ENCODE results near the gene FIS1. TPM values are rescaled to one million over a fixed set of nuclear protein-coding genes. Genes with fewer than 3 reads are reported as not detected.

The FIS1 gene
- total and polyA plus RNA-seq, 10 of the 15 experiments (the other 5 are each of a cell fraction or from before 2014, with no cell fraction given): 83.4 to 149 (median 108) TPM

- TF ChIP-seq SIN3A (IDR thresholded peaks at IDR 0.05; ENCODE audit: low read depth, low read length) (peak; percentile 71; the same call in 1 of the 2 replicates), TCF7 (IDR thresholded peaks at IDR 0.05; ENCODE audit: borderline replicate concordance) (no peak), CEBPB (IDR thresholded peaks at IDR 0.05; ENCODE audit: borderline replicate concordance in 1 of 2, low read depth in 2 of 2, low read length in 2 of 2) (no peak), YY1 (IDR thresholded peaks at IDR 0.05; ENCODE audit: low read depth, low read length) (peak; percentile 79), PAX8 (IDR thresholded peaks at IDR 0.05) (no peak), WRNIP1 (IDR thresholded peaks at IDR 0.05; ENCODE audit: borderline replicate concordance, low read depth, low read length) (no peak), CBX3 (IDR thresholded peaks at IDR 0.05; ENCODE audit: borderline replicate concordance, low read depth) (no peak), NR2F1 (conservative IDR thresholded peaks at IDR 0.05) (peak; percentile 65), CREB1 (IDR thresholded peaks at IDR 0.05; ENCODE audit: low read depth) (no peak; the same call in 1 of the 2 replicates), KAT2A (conservative IDR thresholded peaks at IDR 0.05; ENCODE audit: control insufficient read depth, low read depth, low read length) (no peak), RB1 (IDR thresholded peaks at IDR 0.05; ENCODE audit: borderline replicate concordance) (peak; percentile 53; the same call in 1 of the 2 replicates), ELK1 (IDR thresholded peaks at IDR 0.05; ENCODE audit: low read depth, low read length) (peak; percentile 70; the same call in 1 of the 2 replicates), ZNF274 (IDR thresholded peaks at IDR 0.05; ENCODE audit: insufficient read depth, insufficient read length) (no peak), IRF3 (IDR thresholded peaks at IDR 0.05) (no peak), MLLT1 (IDR thresholded peaks at IDR 0.05) (no peak), POLR2AphosphoS2 (IDR thresholded peaks at IDR 0.05; ENCODE audit: low read depth, low read length) (peak; percentile 77; the same call in 1 of the 2 replicates), ZBTB40 (IDR thresholded peaks at IDR 0.05; ENCODE audit: borderline replicate concordance) (peak; percentile 95), IRF4 (IDR thresholded peaks at IDR 0.05; ENCODE audit: low read depth, low read length) (no peak), BCLAF1 (IDR thresholded peaks at IDR 0.05) (no peak)
Measured at GRCh38 chr7:101244375-101245146, at the start of gene FIS1 (continued).
